NOMO-1 treated with dmso at 0.1 percent for 144 hours (cell line): ENCODE measurements around the gene RNF112.

Source experiments
- DNase-seq: peaks from one replicate; lab custom pipeline; 2025; ENCODE audit not compliant: unreplicated experiment; lab: John Stamatoyannopoulos, UW

RNF112 gene

GRCh38 chr17:19410875-19411620 is at the start of gene RNF112:
Gene RNF112 (plus strand): TSS chr17:19411232. CDS start chr17:19411409, 177 bp downstream.
- no peak for DNase-seq

DNA sequence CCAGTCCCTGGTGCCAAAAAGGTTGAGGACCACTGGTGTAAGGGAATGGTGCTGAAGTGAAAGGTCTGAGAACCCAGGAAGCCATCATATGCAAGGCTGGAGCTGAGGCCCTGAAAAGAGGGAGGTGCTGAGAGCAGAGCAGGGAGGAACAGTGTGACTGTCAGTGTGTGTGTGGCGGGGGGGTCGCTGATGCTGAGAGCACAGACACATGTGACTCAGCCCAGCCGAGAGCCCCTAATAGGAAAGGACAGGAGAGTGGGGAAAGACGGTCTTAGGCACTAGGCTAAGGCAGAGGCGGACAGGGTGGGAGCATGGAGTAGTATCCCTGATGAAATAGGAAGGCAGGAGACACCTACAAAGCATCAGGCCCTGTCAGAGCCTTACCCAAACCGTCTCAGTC is 49.7 kb upstream of the RNF112 start:
- no peak for DNase-seq

DNA sequence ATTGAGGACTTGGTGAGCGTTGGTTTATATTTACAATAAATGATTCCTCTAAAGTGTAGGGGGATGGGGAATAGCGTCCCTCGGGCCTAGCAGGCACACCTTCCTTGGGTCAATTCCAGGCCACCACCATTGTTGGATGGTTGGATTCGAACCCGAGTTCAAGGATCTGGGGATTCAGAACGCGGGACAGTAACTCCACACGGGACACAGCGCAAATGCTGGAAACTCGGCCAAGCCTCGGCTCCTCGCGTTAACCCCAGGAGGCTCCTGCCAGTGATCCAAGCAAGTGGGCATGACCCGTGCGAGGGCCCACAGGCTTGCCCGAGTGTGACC is 49.1 kb upstream of the RNF112 start:
- DNase-seq, result no peak

- peak; percentile 84 for DNase-seq
Observed at GRCh38 chr17:19362277-19363113, 48.5 kb upstream of the RNF112 start, which contains the start of gene B9D1. Gene B9D1 (minus strand): TSS chr17:19362723. CDS start chr17:19362569, 154 bp downstream.

DNA sequence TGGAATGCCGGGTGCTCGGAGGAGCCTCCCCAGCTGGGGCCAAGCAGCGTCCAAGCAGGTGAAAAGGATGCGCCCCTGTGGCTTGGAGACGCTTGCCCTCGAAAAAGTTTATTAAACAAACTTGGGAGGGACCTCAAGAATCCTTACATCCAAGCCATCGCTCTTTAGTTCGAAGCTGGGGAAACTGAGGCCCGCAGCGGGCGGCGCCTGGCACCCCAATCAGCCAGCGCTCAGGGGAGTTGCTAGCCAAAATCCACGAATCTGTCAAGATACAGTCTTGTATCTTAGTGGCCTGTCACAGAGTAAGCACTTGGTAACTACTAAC is 48.0 kb upstream of the RNF112 start:
- DNase-seq, result no peak

- no peak for DNase-seq
Observed at GRCh38 chr17:19363460-19364035, 47.5 kb upstream of the RNF112 start.

- no peak for DNase-seq
Observed at GRCh38 chr17:19364699-19365498, 46.1 kb upstream of the RNF112 start.

DNA sequence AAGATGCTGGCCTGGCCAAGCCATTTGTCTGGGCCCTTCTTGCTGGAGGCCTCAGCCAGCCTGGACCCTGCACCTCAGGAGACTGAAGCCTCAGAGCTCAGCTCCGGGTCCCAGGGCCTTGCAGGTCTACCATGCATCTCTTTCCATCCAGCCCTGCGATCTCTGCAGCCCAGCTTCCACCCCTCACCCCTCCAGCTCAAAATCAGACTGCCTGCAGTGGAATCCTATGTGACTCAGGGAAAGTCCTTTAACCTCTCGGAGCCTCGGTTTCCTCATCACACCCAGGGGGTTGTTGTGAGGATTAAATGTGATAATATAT is 45.6 kb upstream of the RNF112 start:
- DNase-seq, result no peak

DNA sequence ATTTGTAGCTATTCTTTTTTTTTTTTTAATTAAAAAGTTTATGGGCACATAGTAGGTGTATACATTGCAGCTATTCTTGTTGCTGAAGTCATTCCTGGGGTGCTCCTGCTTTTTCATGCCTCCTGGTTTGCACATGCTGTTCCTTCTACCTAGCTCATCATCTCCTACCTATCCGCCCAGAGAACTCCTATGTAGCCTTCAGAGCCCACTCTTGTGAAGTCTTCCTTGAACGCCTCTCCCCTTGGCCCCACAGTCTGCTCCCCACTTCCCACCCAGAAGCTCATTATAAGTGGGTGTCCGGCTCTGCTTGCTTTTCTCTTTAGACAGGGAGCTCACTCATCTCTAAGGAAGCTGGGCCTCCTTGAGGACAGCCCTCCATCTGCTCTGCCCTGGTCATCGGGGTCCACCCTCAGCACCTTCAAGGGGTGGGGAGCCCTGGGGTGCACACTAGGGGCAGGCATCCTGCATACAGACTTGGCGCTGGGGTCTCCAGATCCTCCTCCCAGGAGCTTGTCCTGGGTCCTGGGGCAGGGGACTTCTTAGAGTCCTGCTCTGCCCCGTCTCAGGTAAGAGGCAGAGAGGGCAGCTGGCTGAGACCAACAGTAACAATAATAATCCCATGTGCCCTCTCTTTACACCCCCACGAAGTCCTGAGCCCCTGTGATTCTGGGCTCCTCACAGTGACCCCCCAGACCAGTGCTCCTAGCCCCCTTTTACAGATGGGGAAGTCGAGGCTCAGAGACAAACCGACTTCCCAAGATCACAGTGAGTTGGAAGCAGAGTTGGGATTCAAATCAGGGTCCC is 45.0 kb upstream of the RNF112 start:
- DNase-seq, result no peak

DNA sequence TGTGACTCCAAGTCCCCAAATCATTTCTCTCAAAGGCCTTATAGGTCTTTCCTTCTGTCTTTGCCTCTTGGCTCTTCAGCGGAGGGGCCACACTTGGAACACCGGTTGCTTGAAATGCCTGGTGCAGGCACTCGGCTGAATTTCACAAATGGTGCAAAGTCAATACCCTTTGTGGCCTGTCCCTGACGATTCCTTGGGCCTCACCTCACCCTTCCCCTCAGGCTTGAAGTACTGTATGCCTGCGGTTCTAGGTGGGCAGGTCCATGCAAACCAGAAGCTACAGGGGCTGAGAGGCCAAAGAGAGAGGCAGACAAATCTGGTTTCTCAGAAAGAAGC is 44.4 kb upstream of the RNF112 start:
- DNase-seq, result no peak

DNA sequence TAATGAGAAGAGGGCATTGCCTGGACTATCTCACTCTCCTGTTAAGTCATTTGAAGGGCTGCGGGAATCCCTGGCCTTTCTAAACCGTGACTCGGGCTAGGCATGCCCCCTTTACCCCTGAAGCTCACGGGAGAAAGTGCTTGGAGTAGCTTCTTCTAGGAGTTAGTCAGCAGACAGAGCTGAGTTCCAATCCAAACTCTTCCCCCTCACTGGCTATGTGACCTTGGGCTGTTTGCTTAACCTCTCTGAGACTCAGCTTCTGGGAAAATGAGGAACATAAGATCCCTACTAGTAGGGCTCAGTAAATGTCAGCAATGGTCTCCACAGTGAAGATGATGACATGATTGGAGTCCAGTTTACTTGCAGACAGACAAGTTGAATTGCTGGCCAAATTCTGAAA is 42.8 kb upstream of the RNF112 start:
- no peak for DNase-seq

DNA sequence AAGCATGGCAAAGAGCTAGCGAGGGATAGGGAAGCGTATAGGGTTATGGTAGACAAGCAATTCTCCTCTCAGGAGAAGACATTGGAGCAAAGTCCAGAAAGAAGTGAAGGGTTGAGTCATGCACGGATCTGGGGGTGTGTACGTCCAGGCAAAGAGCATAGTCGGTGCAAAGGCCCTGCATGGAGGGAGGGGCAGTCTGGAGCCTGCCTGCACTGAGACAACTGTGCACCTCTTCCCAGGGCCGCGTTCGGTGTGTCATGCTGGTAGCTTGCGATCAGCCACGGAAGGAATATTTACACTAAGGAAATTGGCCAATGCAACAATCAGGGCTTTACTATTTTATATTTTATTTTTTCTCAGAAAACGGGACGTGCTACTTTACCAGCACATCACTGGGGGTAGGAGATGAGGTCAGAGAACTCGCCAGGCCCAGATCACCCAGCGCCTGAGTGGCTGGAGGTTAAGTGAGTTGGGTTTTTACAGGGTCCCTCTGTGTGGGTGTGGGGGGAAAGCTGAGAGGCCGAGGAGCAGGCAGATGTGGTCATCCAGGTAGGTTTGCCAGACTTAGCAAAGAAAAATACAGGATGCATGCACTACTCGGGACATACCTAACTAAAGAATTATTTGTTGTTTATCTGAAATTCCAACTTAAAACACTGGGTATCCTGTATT is 41.8 kb upstream of the RNF112 start:
- no peak for DNase-seq

GRCh38 chr17:19369846-19370492 is 41.1 kb upstream of the RNF112 start:
- no peak for DNase-seq

DNA sequence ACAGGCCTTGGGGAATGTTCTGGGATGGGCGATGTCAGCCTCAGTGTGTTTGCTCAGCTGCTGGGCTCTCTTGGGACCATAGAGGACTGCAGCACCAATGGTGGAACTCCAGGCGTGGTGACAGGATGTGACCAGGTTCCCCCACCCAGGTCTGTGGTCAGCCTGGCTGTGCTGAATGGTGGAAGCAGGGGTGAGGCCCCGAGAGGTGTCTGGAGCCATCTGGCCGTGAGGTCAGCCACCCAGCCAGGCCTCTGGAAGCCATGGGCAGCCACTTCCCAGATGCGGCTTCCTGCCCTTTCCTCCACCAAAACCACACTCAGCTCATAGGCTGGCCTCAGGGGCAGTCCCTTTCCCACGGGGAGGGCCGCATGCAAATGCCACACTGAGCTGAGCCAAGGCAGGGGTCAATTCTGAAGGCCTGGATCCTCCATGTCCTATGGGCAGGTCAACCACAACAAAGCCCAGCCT is 40.5 kb upstream of the RNF112 start:
- DNase-seq, result no peak

DNA sequence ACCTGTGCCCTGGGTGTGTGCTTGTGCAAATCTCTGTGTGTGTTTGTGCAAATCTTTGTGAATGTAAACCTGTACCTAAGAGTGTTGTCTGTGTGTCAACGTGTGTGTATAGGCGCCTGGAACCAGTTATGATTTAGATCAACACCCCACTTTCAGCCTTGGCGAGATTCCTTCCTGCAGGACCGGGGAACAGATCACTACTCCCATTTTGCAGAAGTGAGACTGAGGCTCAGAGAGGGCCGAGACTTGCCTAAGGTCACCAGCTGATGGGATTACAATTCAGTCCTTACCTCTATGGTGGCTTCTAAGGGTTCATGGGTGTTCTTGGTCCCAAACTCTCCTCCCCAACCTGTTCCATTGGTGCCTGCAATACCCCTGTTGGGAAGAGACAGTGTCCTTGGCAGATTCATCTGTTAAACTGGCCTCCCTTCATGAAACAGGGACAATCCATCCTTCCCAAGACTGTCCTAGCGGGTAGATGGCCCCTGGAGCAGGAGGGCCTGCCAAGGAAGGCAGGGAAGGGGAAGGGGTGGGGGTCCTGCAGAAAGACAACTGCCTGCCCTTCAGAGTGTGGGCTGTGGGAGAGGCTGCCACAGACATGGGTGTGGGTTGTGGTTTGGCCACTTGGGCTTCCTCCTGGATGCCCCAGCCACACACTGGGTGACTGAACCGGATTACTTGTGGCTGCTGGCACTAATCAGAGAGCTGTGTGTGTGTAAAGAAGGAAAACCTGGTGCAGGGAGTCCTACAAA is 39.6 kb upstream of the RNF112 start:
- no peak for DNase-seq

DNA sequence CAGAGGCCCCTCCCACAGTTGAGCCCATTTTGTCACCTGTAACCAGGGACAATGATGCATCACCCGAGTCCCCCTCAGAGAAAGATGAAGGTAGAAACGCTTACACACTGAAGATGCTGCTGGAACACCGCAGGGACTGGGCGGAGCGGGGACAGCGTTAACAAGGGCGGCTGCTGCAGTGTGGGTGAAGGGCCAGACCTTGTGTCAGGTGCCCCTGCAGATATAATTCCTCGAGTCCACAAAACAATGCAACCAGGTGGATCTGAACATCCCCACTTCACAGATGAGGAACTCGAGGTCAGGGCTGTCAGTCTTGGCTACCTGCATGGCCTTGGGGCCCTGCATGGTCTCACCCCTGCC is 39.0 kb upstream of the RNF112 start:
- no peak for DNase-seq

GRCh38 chr17:19372439-19372838 is 38.6 kb upstream of the RNF112 start:
- no peak for DNase-seq

- peak; percentile 20 for DNase-seq
Observed at GRCh38 chr17:19372866-19373504, 38.0 kb upstream of the RNF112 start.

GRCh38 chr17:19374136-19374535 is 36.9 kb upstream of the RNF112 start:
- DNase-seq, result no peak
